Endothelial cell of umbilical vein (primary cell): Measurements from ENCODE around the gene JUNB. TPM values are rescaled to one million over a fixed set of nuclear protein-coding genes. Genes with fewer than 3 reads are reported as not detected.

Experiments used
- BruUV-seq: library from RNA; stranded (reverse); fragments of 400-500 nt; replicated peaks from 2 replicates; lab custom pipeline; 2021; lab: Mats Ljungman, UMichigan
- CTCF ChIA-PET: fragments of 300-600, 350-600 bp; sonication (Branson Sonifier 250); formaldehyde crosslinking; loops from one replicate; lab custom pipeline; 2021; ENCODE audit warnings: antibody characterized with exemption, inconsistent platforms; lab: Charles Lee
- POLR2A ChIA-PET: fragments of 300-600, 350-600 bp; sonication (Branson Sonifier 250); formaldehyde crosslinking; loops from one replicate; lab custom pipeline; 2021; ENCODE audit warnings: antibody characterized with exemption, inconsistent platforms; lab: Charles Lee
- DNase-seq: peaks from one replicate; pipeline ENCODE4 v3.0.0-alpha.2; 2011; ENCODE audit warnings: low read depth, low spot score
- FAIRE-seq: peaks from 2 replicates; lab custom pipeline; 2011; peaks lifted over from hg19 to GRCh38; lab: Jason Lieb, UNC
- H2AFZ ChIP-seq: 2 replicates; pipeline ENCODE4 v1.6.0; 2012; ENCODE audit warnings: low read depth, low read length, control low read depth, inconsistent platforms
- H3K27ac ChIP-seq: 2 replicates; pipeline ENCODE4 v1.5.1; 2011; ENCODE audit warnings: low read depth, mild to moderate bottlenecking, control low read depth, low read length, moderate library complexity; ENCODE audit not compliant: insufficient read depth
- H3K27me3 ChIP-seq, 2 experiments: 2 replicates each; pipeline versions ENCODE4 v1.6.0 to v1.6.1; 2011; ENCODE audit warnings: low read length in 2 of 2, mixed read lengths in 1 of 2; ENCODE audit not compliant: control insufficient read depth in 2 of 2, insufficient read depth in 2 of 2
- H3K36me3 ChIP-seq, 2 experiments: 2 replicates in 1 of 2; 3 replicates in 1 of 2; pipeline ENCODE4 v1.5.1; 2011; ENCODE audit warnings: low read length in 2 of 2, mild to moderate bottlenecking in 1 of 2, moderate library complexity in 1 of 2; ENCODE audit not compliant: control insufficient read depth in 2 of 2, insufficient read depth in 2 of 2; ENCODE audit errors: extremely low read depth in 1 of 2
- H3K4me1 ChIP-seq: 3 replicates; pipeline ENCODE4 v1.5.1; 2011; ENCODE audit warnings: mild to moderate bottlenecking, low read length; ENCODE audit not compliant: control insufficient read depth, insufficient read depth; ENCODE audit errors: extremely low read depth
- H3K4me2 ChIP-seq: 2 replicates; pipeline ENCODE4 v1.6.1; 2011; ENCODE audit warnings: low read length, control low read depth, mixed read lengths; ENCODE audit not compliant: insufficient read depth
- H3K4me3 ChIP-seq, 3 experiments: fragments of 200-600 bp in 1 of 3; sonication (generic), shearing (Covaris generic) in 1 of 3; replicated peaks in 1 of 3; 2 replicates each; pipeline ENCODE4 v1.5.1; 2011 to 2016; ENCODE audit warnings: control low read depth in 3 of 3, low read length in 3 of 3, mild to moderate bottlenecking in 2 of 3, inconsistent platforms in 1 of 3, low read depth in 1 of 3, moderate library complexity in 1 of 3; ENCODE audit not compliant: insufficient read depth in 1 of 3
- H3K79me2 ChIP-seq: 2 replicates; pipeline ENCODE4 v1.6.0; 2012; ENCODE audit warnings: low read length, inconsistent platforms; ENCODE audit not compliant: control insufficient read depth, insufficient read depth
- H3K9ac ChIP-seq: replicated peaks from 2 replicates; pipeline ENCODE3; 2011; ENCODE audit warnings: low read length, control low read depth; ENCODE audit not compliant: insufficient read depth; ENCODE audit errors: extremely low read depth
- H3K9me1 ChIP-seq: replicated peaks from 3 replicates; pipeline ENCODE4 v1.6.0; 2011; ENCODE audit warnings: mild to moderate bottlenecking, low read length; ENCODE audit not compliant: control insufficient read depth, insufficient read depth; ENCODE audit errors: extremely low read depth
- H3K9me3 ChIP-seq: replicated peaks from 2 replicates; pipeline ENCODE4 v1.5.1; 2012; ENCODE audit warnings: low read length, inconsistent platforms; ENCODE audit not compliant: control insufficient read depth, insufficient read depth
- H4K20me1 ChIP-seq: replicated peaks from 2 replicates; pipeline ENCODE3; 2011; ENCODE audit warnings: mild to moderate bottlenecking, low read length; ENCODE audit not compliant: control insufficient read depth, insufficient read depth; ENCODE audit errors: extremely low read depth
- EZH2 ChIP-seq: IDR thresholded peaks from 2 replicates; pipeline ENCODE4 v1.6.1; 2012; ENCODE audit warnings: borderline replicate concordance, low read depth, mild to moderate bottlenecking, moderate library complexity, low read length, inconsistent platforms; ENCODE audit not compliant: severe bottlenecking
- FOS ChIP-seq: IDR thresholded peaks from 2 replicates; pipeline ENCODE4 v1.6.1; 2011; ENCODE audit warnings: mild to moderate bottlenecking, low read length, moderate library complexity, borderline replicate concordance; ENCODE audit not compliant: insufficient read depth
- GATA2 ChIP-seq: IDR thresholded peaks from 2 replicates; pipeline ENCODE4 v1.7.0; 2011; ENCODE audit warnings: low read depth, mild to moderate bottlenecking, moderate library complexity, mixed read lengths, low read length; ENCODE audit not compliant: insufficient read length, insufficient read depth
- JUN ChIP-seq: IDR thresholded peaks from 2 replicates; pipeline ENCODE4 v1.6.1; 2011; ENCODE audit warnings: borderline replicate concordance, low read depth; ENCODE audit not compliant: insufficient read length, insufficient read depth
- MYC ChIP-seq: IDR thresholded peaks from one replicate; pipeline ENCODE4 v1.6.1; 2011; ENCODE audit warnings: mild to moderate bottlenecking, low read depth, low read length
- POLR2A ChIP-seq: IDR thresholded peaks from 2 replicates; pipeline ENCODE4 v1.6.1; 2012; ENCODE audit warnings: low read depth, mild to moderate bottlenecking, control low read depth, low read length
- POLR2AphosphoS5 ChIP-seq: IDR thresholded peaks from 2 replicates; pipeline ENCODE4 v1.6.1; 2012; ENCODE audit warnings: low read depth, mild to moderate bottlenecking, control low read depth, low read length, moderate library complexity; ENCODE audit not compliant: insufficient read depth
- dilution Hi-C: fragments of 300-500 bp; cut with MboI; formaldehyde crosslinking; loops from one replicate; pipeline ENCODE4 v1.15.0; 2019; ENCODE audit warnings: low sequenced_read_pairs; ENCODE audit not compliant: extremely low pct_ligation_motif_present
- intact Hi-C: fragments of 100-400 bp; cut with micrococcal nuclease; formaldehyde crosslinking; loops from one replicate; pipeline ENCODE4 v1.10.0; 2022
- polyA plus RNA-seq, 4 experiments: library from polyadenylated mRNA; depleted of rRNA in 3 of 4; stranded (reverse) in 3 of 4; unstranded in 1 of 4; fragments of >200 nt; gene quantifications; 2 replicates each; pipeline versions ENCODE4 v1.2.1 to v1.2.3, GENCODE V29; 2011 to 2012; ENCODE audit warnings: missing spikeins in 1 of 4
- total RNA-seq: library from RNA; stranded (reverse); gene quantifications from 2 replicates; pipeline ENCODE4 v1.2.3, GENCODE V29; 2021
- TF ChIP-seq, protein P1 (sequence below), 2 donors: IDR thresholded peaks; 1 replicate in 1 of 2; 2 replicates in 1 of 2; pipeline ENCODE4 v1.5.1; 2011; ENCODE audit warnings: low read length in 2 of 2, mild to moderate bottlenecking in 2 of 2, moderate library complexity in 2 of 2, control low read depth in 1 of 2, inconsistent platforms in 1 of 2, low read depth in 1 of 2; ENCODE audit not compliant: insufficient read depth in 1 of 2; ENCODE audit errors: extremely low read depth in 1 of 2
- TF ChIP-seq, protein P2 (sequence below): IDR thresholded peaks from 2 replicates; pipeline ENCODE4 v1.6.1; 2011; ENCODE audit not compliant: insufficient read depth, insufficient read length

Gene JUNB
- total and polyA plus RNA-seq, 2 donors (not counting 3 experiments of a cell fraction or from before 2014, with no cell fraction given) = 22.8 to 74.4 TPM

DNA sequence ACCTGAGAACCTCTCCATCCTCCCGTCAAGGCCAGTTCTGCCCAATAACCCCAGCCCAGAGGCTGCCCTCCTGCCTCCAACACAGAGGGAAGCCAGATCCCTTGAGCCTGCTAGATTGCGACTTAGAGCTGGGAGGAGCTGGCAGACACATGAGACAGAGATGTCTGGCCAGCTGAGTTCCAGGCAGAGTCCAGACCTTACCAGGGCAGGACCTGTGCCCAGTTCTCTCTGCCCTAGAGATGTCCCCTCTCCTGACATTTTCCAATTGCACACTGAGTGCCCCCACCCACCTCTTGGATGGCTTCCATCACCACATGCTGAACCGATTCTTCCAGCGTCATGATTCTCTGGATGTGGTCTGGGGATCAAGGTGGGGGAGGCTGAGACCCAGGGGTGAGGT is 19.0 kb upstream of the JUNB start:
- H3K4me3 ChIP-seq = no peak overlapping the region
- no peak overlapping the region for H2AFZ ChIP-seq
- H3K4me2 ChIP-seq = no peak overlapping the region
- no peak overlapping the region for H3K27ac ChIP-seq
- POLR2A ChIA-PET = interaction anchor here (1.0 kb wide), 1 partner anchor 21 kb away, joined by 3 read pairs; no protein-coding TSS in a partner anchor
- no peaks in the 10 kb centered on the region for H3K9me3 ChIP-seq
- BruUV-seq = no TSS peak
- CTCF ChIA-PET = interaction anchor here (1.8 to 10.3 kb wide), 4 partner anchors 11 to 75 kb away, joined by 8 to 387 read pairs (median 86); partner anchors contain the start of genes JUNB, PRDX2 and THSD8
- dilution Hi-C loops (no loop called here), intact Hi-C loops (no loop called here)
- H4K20me1 ChIP-seq = no peaks in the 10 kb centered on the region
- FAIRE-seq = no peak
- TF ChIP-seq JUN (no peak), EZH2 (no peak), POLR2AphosphoS5 (no peak), MYC (no peak), FOS (no peak), POLR2A (no peak), GATA2 (no peak)
- TF ChIP-seq, protein P1, sequence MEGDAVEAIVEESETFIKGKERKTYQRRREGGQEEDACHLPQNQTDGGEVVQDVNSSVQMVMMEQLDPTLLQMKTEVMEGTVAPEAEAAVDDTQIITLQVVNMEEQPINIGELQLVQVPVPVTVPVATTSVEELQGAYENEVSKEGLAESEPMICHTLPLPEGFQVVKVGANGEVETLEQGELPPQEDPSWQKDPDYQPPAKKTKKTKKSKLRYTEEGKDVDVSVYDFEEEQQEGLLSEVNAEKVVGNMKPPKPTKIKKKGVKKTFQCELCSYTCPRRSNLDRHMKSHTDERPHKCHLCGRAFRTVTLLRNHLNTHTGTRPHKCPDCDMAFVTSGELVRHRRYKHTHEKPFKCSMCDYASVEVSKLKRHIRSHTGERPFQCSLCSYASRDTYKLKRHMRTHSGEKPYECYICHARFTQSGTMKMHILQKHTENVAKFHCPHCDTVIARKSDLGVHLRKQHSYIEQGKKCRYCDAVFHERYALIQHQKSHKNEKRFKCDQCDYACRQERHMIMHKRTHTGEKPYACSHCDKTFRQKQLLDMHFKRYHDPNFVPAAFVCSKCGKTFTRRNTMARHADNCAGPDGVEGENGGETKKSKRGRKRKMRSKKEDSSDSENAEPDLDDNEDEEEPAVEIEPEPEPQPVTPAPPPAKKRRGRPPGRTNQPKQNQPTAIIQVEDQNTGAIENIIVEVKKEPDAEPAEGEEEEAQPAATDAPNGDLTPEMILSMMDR (IDR thresholded peaks at IDR 0.05; ENCODE audit: extremely low read depth in 1 of 2, insufficient read depth in 1 of 2, low read depth in 1 of 2, low read length in 2 of 2) = no peak
- TF ChIP-seq, protein P2, sequence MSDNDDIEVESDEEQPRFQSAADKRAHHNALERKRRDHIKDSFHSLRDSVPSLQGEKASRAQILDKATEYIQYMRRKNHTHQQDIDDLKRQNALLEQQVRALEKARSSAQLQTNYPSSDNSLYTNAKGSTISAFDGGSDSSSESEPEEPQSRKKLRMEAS = no peak
- no peaks in the 10 kb centered on the region for H3K36me3 ChIP-seq
- no peak overlapping the region for H3K9ac ChIP-seq
- DNase-seq = no peak
- no peaks in the 10 kb centered on the region for H3K79me2 ChIP-seq
- peaks cover 6% of the 10 kb centered on the region for H3K4me1 ChIP-seq
- H3K9me1 ChIP-seq = no peaks in the 10 kb centered on the region
- H3K27me3 ChIP-seq = no peaks in the 10 kb centered on the region
